Right renal cortex interstitium (tissue), 3 donors: Measurements from ENCODE around the gene ME2. TPM values are rescaled to one million over a fixed set of nuclear protein-coding genes. Genes with fewer than 3 reads are reported as not detected.
A peak's percentile ranks its signal among the peaks of the same experiment; 100 is the strongest.
"Not testable (repeated sequence)": the region's sequence is repeated elsewhere in the genome, so short reads cannot be mapped to it uniquely, and the experiment has no call there.

Source experiments
- DNase-seq, 3 donors: peaks; one replicate each; pipeline ENCODE4 v3.0.0-alpha.2; 2013; ENCODE audit warnings: low read depth in 3 of 3, low spot score in 2 of 3
- polyA plus RNA-seq, 3 donors: library from polyadenylated mRNA; unstranded; fragments of 120-200 nt; gene quantifications; one replicate each; pipeline ENCODE4 v1.2.1, GENCODE V29; 2013; ENCODE audit not compliant: insufficient read length in 3 of 3

The ME2 gene
- polyA plus RNA-seq, 3 donors, result 32.4 to 36.5 (median 35.8) TPM

GRCh38 chr18:50859793-50860555 is 18.9 kb upstream of the ME2 start:
- DNase-seq, result no peak

GRCh38 chr18:50861617-50862016 is 17.3 kb upstream of the ME2 start:
- no peak for DNase-seq

- DNase-seq, result no peak
Observed at GRCh38 chr18:50862401-50862800, 16.5 kb upstream of the ME2 start.

GRCh38 chr18:50863840-50864375 is 15.0 kb upstream of the ME2 start:
- no peak for DNase-seq

GRCh38 chr18:50866765-50867164 is 12.2 kb upstream of the ME2 start:
- no peak for DNase-seq

- DNase-seq, result no peak
Observed at GRCh38 chr18:50869150-50869549, 9.8 kb upstream of the ME2 start.

GRCh38 chr18:50870138-50870845 is 8.6 kb upstream of the ME2 start:
- DNase-seq, result no peak

GRCh38 chr18:50871846-50872245 is 7.1 kb upstream of the ME2 start:
- DNase-seq, result no peak

GRCh38 chr18:50875966-50876536 is 2.9 kb upstream of the ME2 start:
- DNase-seq, result no peak

GRCh38 chr18:50877545-50878265 is 1.2 kb upstream of the ME2 start:
- no peak for DNase-seq

- DNase-seq, result peak in 1 of 3 donors; percentile 27
Observed at GRCh38 chr18:50879302-50880118, 592 bp downstream of the ME2 start.

- no peak for DNase-seq
Observed at GRCh38 chr18:50880119-50880465, 1.2 kb downstream of the ME2 start.

GRCh38 chr18:50880944-50881343 is 2.0 kb downstream of the ME2 start:
- DNase-seq, result not testable (repeated sequence)

- no peak for DNase-seq
Observed at GRCh38 chr18:50886929-50887328, 8.0 kb downstream of the ME2 start.

- DNase-seq, result no peak
Observed at GRCh38 chr18:50895350-50896045, 16.6 kb downstream of the ME2 start.

- no peak for DNase-seq
Observed at GRCh38 chr18:50896093-50896492, 17.2 kb downstream of the ME2 start.

- no peak for DNase-seq
Observed at GRCh38 chr18:50898919-50899318, 20.0 kb downstream of the ME2 start.

- DNase-seq, result no peak
Observed at GRCh38 chr18:50902797-50903196, 23.9 kb downstream of the ME2 start.

- no peak for DNase-seq
Observed at GRCh38 chr18:50906843-50907242, 27.9 kb downstream of the ME2 start.

GRCh38 chr18:50909261-50909660 is 30.3 kb downstream of the ME2 start:
- DNase-seq, result no peak
